T-helper 2 cell treated with Interferon-gamma antibody and Interleukin-4, amounts not matched to agents 5 μg/mL and 100 μg/mL, for 36 hours (primary cell): Measurements from ENCODE around the gene CIPC.

Experiments used
- DNase-seq: peaks from one replicate; pipeline ENCODE4 v3.0.0; 2021; ENCODE audit warnings: low spot score
- H3K27ac Mint-ChIP-seq: one replicate; pipeline ENCODE4 v1.8.0; 2021; ENCODE audit warnings: mild to moderate bottlenecking, mixed read lengths
- H3K27me3 Mint-ChIP-seq: one replicate; pipeline ENCODE4 v1.8.0; 2021; ENCODE audit warnings: low read depth, mixed read lengths
- H3K36me3 Mint-ChIP-seq: one replicate; pipeline ENCODE4 v1.8.0; 2021; ENCODE audit warnings: low read depth, mixed read lengths
- H3K4me1 Mint-ChIP-seq: one replicate; pipeline ENCODE4 v1.8.0; 2021; ENCODE audit warnings: low read depth, mixed read lengths
- H3K4me3 Mint-ChIP-seq: one replicate; pipeline ENCODE4 v1.8.0; 2022; ENCODE audit warnings: mild to moderate bottlenecking, moderate library complexity, mixed read lengths
- H3K9me3 Mint-ChIP-seq: one replicate; pipeline ENCODE4 v1.8.0; 2021; ENCODE audit warnings: mixed read lengths

The CIPC gene

GRCh38 chr14:77097700-77098528, at the start of gene CIPC:
CIPC (plus strand) TSS chr14:77098258; CDS start chr14:77105709, 7,451 bp downstream.
- H3K4me1 Mint-ChIP-seq = peaks cover 27% of the 10 kb centered on the region
- H3K27me3 Mint-ChIP-seq = no peaks in the 10 kb centered on the region

GRCh38 chr14:77051116-77051515, 46.9 kb upstream of the CIPC start:
- no peaks in the 10 kb centered on the region for H3K27me3 Mint-ChIP-seq
- peak overlapping the region; percentile 41 for H3K27ac Mint-ChIP-seq
- H3K36me3 Mint-ChIP-seq = peaks cover 3% of the 10 kb centered on the region
- no peaks in the 10 kb centered on the region for H3K9me3 Mint-ChIP-seq
- peaks cover 26% of the 10 kb centered on the region for H3K4me1 Mint-ChIP-seq
- no peak for DNase-seq
- no peak overlapping the region for H3K4me3 Mint-ChIP-seq

More at GRCh38 chr14:77097700-77098528, at the start of gene CIPC:
- Mint-ChIP-seq H3K4me3 (peak within 1 kb of the TSS; percentile 86), H3K27ac (peak within 1 kb of the TSS; percentile 88), H3K36me3 (peaks cover 2% of the 10 kb centered on the region), H3K9me3 (no peaks in the 10 kb centered on the region)
- DNase-seq = peak; percentile 100

- no peaks in the 10 kb centered on the region for H3K9me3 Mint-ChIP-seq
- H3K27ac Mint-ChIP-seq = no peak overlapping the region
- H3K4me3 Mint-ChIP-seq = no peak overlapping the region
- peaks cover 16% of the 10 kb centered on the region for H3K4me1 Mint-ChIP-seq
- no peaks in the 10 kb centered on the region for H3K27me3 Mint-ChIP-seq
- no peak for DNase-seq
- peaks cover 3% of the 10 kb centered on the region for H3K36me3 Mint-ChIP-seq
Observed at GRCh38 chr14:77052281-77053044, 45.6 kb upstream of the CIPC start.

- Mint-ChIP-seq H3K4me3 (no peak overlapping the region), H3K27ac (no peak overlapping the region), H3K4me1 (peaks cover 16% of the 10 kb centered on the region), H3K27me3 (no peaks in the 10 kb centered on the region), H3K36me3 (peaks cover 3% of the 10 kb centered on the region), H3K9me3 (no peaks in the 10 kb centered on the region)
- DNase-seq = peak; percentile 57
Observed at GRCh38 chr14:77053046-77053841, 44.8 kb upstream of the CIPC start.

GRCh38 chr14:77055306-77055705, 42.8 kb upstream of the CIPC start:
- Mint-ChIP-seq H3K4me3 (no peak overlapping the region), H3K4me1 (peaks cover 18% of the 10 kb centered on the region), H3K27ac (peak overlapping the region; percentile 46), H3K36me3 (peaks cover 3% of the 10 kb centered on the region), H3K27me3 (no peaks in the 10 kb centered on the region), H3K9me3 (no peaks in the 10 kb centered on the region)
- DNase-seq = no peak

- Mint-ChIP-seq H3K4me1 (peaks cover 18% of the 10 kb centered on the region), H3K36me3 (peaks cover 3% of the 10 kb centered on the region), H3K9me3 (no peaks in the 10 kb centered on the region), H3K4me3 (no peak overlapping the region), H3K27me3 (no peaks in the 10 kb centered on the region), H3K27ac (no peak overlapping the region)
- no peak for DNase-seq
Observed at GRCh38 chr14:77055981-77056380, 42.1 kb upstream of the CIPC start.

- no peak overlapping the region for H3K27ac Mint-ChIP-seq
- H3K4me3 Mint-ChIP-seq = no peak overlapping the region
- H3K9me3 Mint-ChIP-seq = no peaks in the 10 kb centered on the region
- H3K4me1 Mint-ChIP-seq = peaks cover 14% of the 10 kb centered on the region
- peaks cover 3% of the 10 kb centered on the region for H3K36me3 Mint-ChIP-seq
- no peak for DNase-seq
- H3K27me3 Mint-ChIP-seq = no peaks in the 10 kb centered on the region
Observed at GRCh38 chr14:77058117-77058516, 39.9 kb upstream of the CIPC start.

- H3K27ac Mint-ChIP-seq = no peak overlapping the region
- peaks cover 11% of the 10 kb centered on the region for H3K4me1 Mint-ChIP-seq
- H3K36me3 Mint-ChIP-seq = peaks cover 3% of the 10 kb centered on the region
- H3K9me3 Mint-ChIP-seq = no peaks in the 10 kb centered on the region
- H3K4me3 Mint-ChIP-seq = no peak overlapping the region
- peaks cover 1% of the 10 kb centered on the region for H3K27me3 Mint-ChIP-seq
- DNase-seq = no peak
Observed at GRCh38 chr14:77058785-77059184, 39.3 kb upstream of the CIPC start.

- Mint-ChIP-seq H3K4me1 (peaks cover 9% of the 10 kb centered on the region), H3K27ac (no peak overlapping the region), H3K27me3 (peaks cover 2% of the 10 kb centered on the region), H3K36me3 (peaks cover 3% of the 10 kb centered on the region), H3K9me3 (no peaks in the 10 kb centered on the region), H3K4me3 (no peak overlapping the region)
- DNase-seq = no peak
Observed at GRCh38 chr14:77059276-77059915, 38.7 kb upstream of the CIPC start.

GRCh38 chr14:77061630-77062257, 36.3 kb upstream of the CIPC start:
- no peak overlapping the region for H3K27ac Mint-ChIP-seq
- H3K4me1 Mint-ChIP-seq = peaks cover 5% of the 10 kb centered on the region
- DNase-seq = no peak
- H3K36me3 Mint-ChIP-seq = no peaks in the 10 kb centered on the region
- peaks cover 2% of the 10 kb centered on the region for H3K27me3 Mint-ChIP-seq
- no peak overlapping the region for H3K4me3 Mint-ChIP-seq
- no peaks in the 10 kb centered on the region for H3K9me3 Mint-ChIP-seq

GRCh38 chr14:77062261-77062660, 35.8 kb upstream of the CIPC start:
- no peaks in the 10 kb centered on the region for H3K9me3 Mint-ChIP-seq
- peaks cover 5% of the 10 kb centered on the region for H3K4me1 Mint-ChIP-seq
- no peak for DNase-seq
- no peaks in the 10 kb centered on the region for H3K36me3 Mint-ChIP-seq
- no peak overlapping the region for H3K4me3 Mint-ChIP-seq
- no peak overlapping the region for H3K27ac Mint-ChIP-seq
- H3K27me3 Mint-ChIP-seq = peaks cover 2% of the 10 kb centered on the region

- peaks cover 4% of the 10 kb centered on the region for H3K27me3 Mint-ChIP-seq
- H3K9me3 Mint-ChIP-seq = no peaks in the 10 kb centered on the region
- H3K36me3 Mint-ChIP-seq = no peaks in the 10 kb centered on the region
- H3K27ac Mint-ChIP-seq = no peak overlapping the region
- DNase-seq = no peak
- H3K4me3 Mint-ChIP-seq = no peak overlapping the region
- H3K4me1 Mint-ChIP-seq = peaks cover 5% of the 10 kb centered on the region
Observed at GRCh38 chr14:77063571-77064171, 34.4 kb upstream of the CIPC start.
